CD14-positive monocyte (primary cell): Measurements from ENCODE around the gene ITGA11. TPM values are rescaled to one million over a fixed set of nuclear protein-coding genes. Genes with fewer than 3 reads are reported as not detected.

Experiments
- DNase-seq, 3 donors: peaks; one replicate each; pipeline ENCODE4 v3.0.0-alpha.2; 2011 to 2022
- H2AFZ ChIP-seq: 2 replicates; pipeline ENCODE4 v1.6.0; 2012; ENCODE audit warnings: mild to moderate bottlenecking, low read depth, low read length, inconsistent platforms; ENCODE audit not compliant: insufficient read depth, poor library complexity, severe bottlenecking
- H3K27ac ChIP-seq, 2 donors: 1 replicate in 1 of 2; 2 replicates in 1 of 2; pipeline ENCODE4 v1.5.1; 2012 to 2013; ENCODE audit warnings: low read length in 2 of 2, control low read depth in 1 of 2, inconsistent platforms in 1 of 2, low read depth in 1 of 2, mild to moderate bottlenecking in 1 of 2
- H3K27me3 ChIP-seq, 2 donors: one replicate each; pipeline versions ENCODE4 v1.6.0 to v1.6.1; 2011 to 2013; ENCODE audit warnings: low read length in 2 of 2; ENCODE audit not compliant: control insufficient read depth in 2 of 2, insufficient read depth in 2 of 2
- H3K36me3 ChIP-seq, 2 donors: replicated peaks in 1 of 2; 1 replicate in 1 of 2; 2 replicates in 1 of 2; pipeline versions ENCODE4 v1.5.1 to v1.6.1; 2012 to 2013; ENCODE audit warnings: low read length in 2 of 2, control low read depth in 1 of 2, inconsistent platforms in 1 of 2, mild to moderate bottlenecking in 1 of 2; ENCODE audit not compliant: insufficient read depth in 2 of 2, control insufficient read depth in 1 of 2
- H3K4me1 ChIP-seq, 2 donors: 1 replicate in 1 of 2; 2 replicates in 1 of 2; pipeline versions ENCODE4 v1.5.1 to v1.6.1; 2012 to 2013; ENCODE audit warnings: low read length in 2 of 2, control low read depth in 1 of 2, inconsistent platforms in 1 of 2, mild to moderate bottlenecking in 1 of 2, moderate library complexity in 1 of 2; ENCODE audit not compliant: insufficient read depth in 2 of 2, control insufficient read depth in 1 of 2
- H3K4me2 ChIP-seq: replicated peaks from 2 replicates; pipeline ENCODE3; 2012; ENCODE audit warnings: low read length, moderate library complexity, mild to moderate bottlenecking; ENCODE audit not compliant: poor library complexity, severe bottlenecking; ENCODE audit errors: extremely low read depth
- H3K4me3 ChIP-seq, 3 experiments: fragments of 200-600 bp in 1 of 3; sonication (generic) in 1 of 3; replicated peaks in 1 of 3; 1 replicate in 2 of 3; 2 replicates in 1 of 3; pipeline ENCODE4 v1.5.1; 2011 to 2013; ENCODE audit warnings: low read length in 3 of 3, mild to moderate bottlenecking in 3 of 3, control low read depth in 2 of 3, low read depth in 2 of 3, inconsistent platforms in 1 of 3, moderate library complexity in 1 of 3
- H3K79me2 ChIP-seq: 2 replicates; pipeline ENCODE4 v1.6.0; 2012; ENCODE audit warnings: mild to moderate bottlenecking, control low read depth, inconsistent platforms, low read length, moderate library complexity; ENCODE audit not compliant: insufficient read depth
- H3K9ac ChIP-seq: 2 replicates; pipeline ENCODE4 v1.6.0; 2017; ENCODE audit warnings: low read length, mild to moderate bottlenecking; ENCODE audit not compliant: insufficient read depth, poor library complexity, severe bottlenecking
- H3K9me3 ChIP-seq, 2 donors: replicated peaks in 1 of 2; 1 replicate in 1 of 2; 2 replicates in 1 of 2; pipeline versions ENCODE4 v1.5.1 to v1.6.1; 2012 to 2013; ENCODE audit warnings: low read length in 2 of 2, control low read depth in 1 of 2; ENCODE audit not compliant: control insufficient read depth in 1 of 2, insufficient read depth in 1 of 2
- H4K20me1 ChIP-seq: 2 replicates; pipeline ENCODE4 v1.6.0; 2012; ENCODE audit warnings: mild to moderate bottlenecking, low read length, control low read depth, moderate library complexity; ENCODE audit not compliant: insufficient read depth
- H3K27ac Mint-ChIP-seq, 7 donors: one replicate each; pipeline ENCODE4 v1.8.0; 2020; ENCODE audit warnings: mild to moderate bottlenecking in 7 of 7, mixed read lengths in 7 of 7, moderate library complexity in 6 of 7, inconsistent platforms in 2 of 7
- H3K27me3 Mint-ChIP-seq, 3 donors: one replicate each; pipeline ENCODE4 v1.8.0; 2021 to 2022; ENCODE audit warnings: low read depth in 3 of 3, mild to moderate bottlenecking in 3 of 3, mixed read lengths in 3 of 3, moderate library complexity in 3 of 3, inconsistent platforms in 1 of 3
- H3K36me3 Mint-ChIP-seq, 2 donors: one replicate each; pipeline ENCODE4 v1.8.0; 2020; ENCODE audit warnings: mixed read lengths in 2 of 2, inconsistent platforms in 1 of 2, mild to moderate bottlenecking in 1 of 2
- H3K4me1 Mint-ChIP-seq: one replicate; pipeline ENCODE4 v1.8.0; 2020; ENCODE audit warnings: mild to moderate bottlenecking, mixed read lengths
- H3K4me3 Mint-ChIP-seq, 2 donors: one replicate each; pipeline ENCODE4 v1.8.0; 2020; ENCODE audit warnings: mild to moderate bottlenecking in 2 of 2, mixed read lengths in 2 of 2, moderate library complexity in 1 of 2
- H3K9me3 Mint-ChIP-seq, 7 donors: one replicate each; pipeline ENCODE4 v1.8.0; 2020 to 2022; ENCODE audit warnings: mixed read lengths in 7 of 7, mild to moderate bottlenecking in 6 of 7, moderate library complexity in 6 of 7, inconsistent platforms in 2 of 7
- CTCF ChIP-seq: fragments of 200-600 bp; IDR thresholded peaks from one replicate; pipeline ENCODE4 v1.8.0; 2022; ENCODE audit warnings: antibody characterized with exemption, mild to moderate bottlenecking
- WGBS: methylation state at CpG from one replicate; pipeline ENCODE4 v1.1.5; 2013; ENCODE audit warnings: missing lambda C conversion rate; ENCODE audit not compliant: insufficient coverage; 5-methylcytosine and 5-hydroxymethylcytosine counted together
- intact Hi-C, 2 donors: fragments of 100-400 bp; cut with micrococcal nuclease; formaldehyde crosslinking; loops; one replicate each; pipeline versions ENCODE4 v1.15.0 to v1.15.1; 2023
- polyA plus RNA-seq, 3 donors: library from polyadenylated mRNA; depleted of rRNA in 1 of 3; unstranded in 2 of 3; stranded (reverse) in 1 of 3; fragments of 300-500 nt in 2 of 3; fragments of >200 nt in 1 of 3; fragmentation: Illumina TruSeq in 2 of 3; gene quantifications; 1 replicate in 2 of 3; 2 replicates in 1 of 3; pipeline ENCODE4 v1.2.3, GENCODE V29; 2012 to 2021

Gene ITGA11
- polyA plus RNA-seq, 3 donors = under 0.01 to 0.01 TPM; not detected in 1

DNA sequence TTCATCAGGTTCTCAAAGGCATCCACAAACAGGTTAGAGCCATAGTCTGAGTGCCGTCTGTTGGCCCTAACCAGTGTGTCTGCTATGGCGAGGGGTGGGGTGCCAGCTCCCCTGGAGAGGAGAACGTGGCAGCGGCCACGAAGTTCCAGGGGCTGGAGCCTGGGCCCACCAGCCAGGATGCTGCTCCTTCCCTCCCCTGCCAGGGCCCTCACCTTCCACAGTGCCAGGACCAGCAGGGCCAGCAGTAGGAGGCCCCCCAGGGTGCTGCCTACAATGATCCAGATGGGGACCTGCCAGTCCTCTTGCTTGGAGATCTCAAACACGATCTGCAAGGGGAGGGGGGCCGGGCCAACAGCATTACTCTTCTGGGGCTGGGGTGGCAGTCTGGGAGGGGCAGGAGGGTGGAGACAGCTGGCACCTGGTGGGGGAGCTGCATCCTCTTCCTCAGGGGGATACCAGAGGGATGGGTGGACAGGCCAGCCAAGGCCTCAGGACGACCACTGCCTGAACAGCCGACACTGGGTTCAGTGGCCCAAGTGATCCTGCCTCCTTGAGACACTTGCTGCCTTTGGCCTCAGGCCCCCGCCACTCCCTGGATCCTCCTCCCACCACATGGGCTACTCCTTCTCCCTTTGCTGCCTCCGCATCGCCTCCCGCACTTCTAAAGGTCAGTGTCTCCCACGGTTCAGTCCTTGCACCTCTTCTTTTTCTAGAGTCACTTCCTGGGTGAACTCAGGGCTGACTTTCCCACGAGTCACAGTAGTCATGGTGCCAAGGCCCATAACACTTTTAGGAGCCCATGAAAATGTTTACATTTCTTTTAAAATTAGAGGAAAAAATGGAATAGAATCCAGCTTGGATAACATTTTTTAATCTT is 128.2 kb downstream of the ITGA11 start:
- TF ChIP-seq CTCF = no peak
- no peak overlapping the region for H2AFZ ChIP-seq
- no peaks in the 10 kb centered on the region for H3K9me3 ChIP-seq
- no peak overlapping the region for H3K4me2 ChIP-seq
- no peaks in the 10 kb centered on the region for H3K79me2 ChIP-seq
- intact Hi-C loops = loop anchor here in 1 of 2 donors (10.0 kb wide), 1 partner anchor 49 kb away; no protein-coding TSS in a partner anchor
- Mint-ChIP-seq H3K36me3 (no peaks in the 10 kb centered on the region), H3K4me3 (no peak overlapping the region), H3K27me3 (peaks cover 2 to 4% (median 2%) of the 10 kb centered on the region in 3 donors), H3K4me1 (peaks cover 38% of the 10 kb centered on the region), H3K9me3 (no peaks in the 10 kb centered on the region), H3K27ac (peak overlapping the region in 1 of 7 donors; percentile 44)
- H3K9ac ChIP-seq = no peak overlapping the region
- DNase-seq = no peak
- H3K27ac ChIP-seq = no peak overlapping the region
- H3K36me3 ChIP-seq = no peaks in the 10 kb centered on the region
- H3K4me1 ChIP-seq = peaks cover 31 to 33% of the 10 kb centered on the region in 2 donors
- no peaks in the 10 kb centered on the region for H3K27me3 ChIP-seq
- H4K20me1 ChIP-seq = peaks cover 3% of the 10 kb centered on the region
- no peak overlapping the region for H3K4me3 ChIP-seq
- WGBS = 96% methylated on average over 9 of the region's 15 CpGs

GRCh38 chr15:68303134-68303533 is 128.8 kb downstream of the ITGA11 start:
- no peaks in the 10 kb centered on the region for H3K27me3 ChIP-seq
- H3K4me2 ChIP-seq = no peak overlapping the region
- Mint-ChIP-seq H3K9me3 (no peaks in the 10 kb centered on the region), H3K36me3 (peaks cover 0 to 2% of the 10 kb centered on the region in 2 donors), H3K4me3 (no peak overlapping the region), H3K4me1 (peaks cover 42% of the 10 kb centered on the region), H3K27me3 (peaks cover 0 to 4% (median 2%) of the 10 kb centered on the region in 3 donors), H3K27ac (no peak overlapping the region)
- no peak overlapping the region for H3K9ac ChIP-seq
- no peak overlapping the region for H2AFZ ChIP-seq
- no CpG with 5 or more reads among the region's 2 CpGs for WGBS
- no peaks in the 10 kb centered on the region for H3K9me3 ChIP-seq
- H4K20me1 ChIP-seq = peaks cover 3% of the 10 kb centered on the region
- peaks cover under 1% of the 10 kb centered on the region for H3K79me2 ChIP-seq
- no peak for TF ChIP-seq CTCF
- DNase-seq = no peak
- intact Hi-C loops = loop anchor here in 1 of 2 donors (10.0 kb wide), 1 partner anchor 48 kb away; no protein-coding TSS in a partner anchor
- H3K36me3 ChIP-seq = no peaks in the 10 kb centered on the region
- H3K27ac ChIP-seq = no peak overlapping the region
- H3K4me1 ChIP-seq = peaks cover 36 to 40% of the 10 kb centered on the region in 2 donors
- H3K4me3 ChIP-seq = no peak overlapping the region
